T-helper 2 cell (primary cell): Measurements from ENCODE around the gene WNT7A.
"Not testable (repeated sequence)": the region's sequence is repeated elsewhere in the genome, so short reads cannot be mapped to it uniquely, and the experiment has no call there.

Experiments used
- DNase-seq, 5 experiments: peaks; one replicate each; pipeline versions ENCODE4 v3.0.0 to v3.0.0-alpha.2; 2012 to 2022

WNT7A gene

GRCh38 chr3:13865106-13865505, 14.8 kb downstream of the WNT7A start:
- no peak for DNase-seq

GRCh38 chr3:13863965-13864595, 15.8 kb downstream of the WNT7A start:
- no peak for DNase-seq

GRCh38 chr3:13863382-13863952, 16.4 kb downstream of the WNT7A start:
- DNase-seq, result no peak

GRCh38 chr3:13861461-13861860, 18.4 kb downstream of the WNT7A start:
- DNase-seq, result no peak

- no peak for DNase-seq
Measured at GRCh38 chr3:13860001-13860400, 19.9 kb downstream of the WNT7A start.

GRCh38 chr3:13858768-13859520, 20.9 kb downstream of the WNT7A start:
- no peak for DNase-seq

- DNase-seq, result no peak
Measured at GRCh38 chr3:13857702-13858380, 22.0 kb downstream of the WNT7A start.

GRCh38 chr3:13856628-13857027, 23.2 kb downstream of the WNT7A start:
- DNase-seq, result not testable (repeated sequence)

- DNase-seq, result no peak
Measured at GRCh38 chr3:13856006-13856405, 23.9 kb downstream of the WNT7A start.

GRCh38 chr3:13854492-13854891, 25.4 kb downstream of the WNT7A start:
- no peak for DNase-seq

- DNase-seq, result no peak
Measured at GRCh38 chr3:13853978-13854296, 25.9 kb downstream of the WNT7A start.

- DNase-seq, result no peak
Measured at GRCh38 chr3:13853256-13853977, 26.5 kb downstream of the WNT7A start.

GRCh38 chr3:13852638-13853009, 27.2 kb downstream of the WNT7A start:
- DNase-seq, result no peak

GRCh38 chr3:13851997-13852637, 27.8 kb downstream of the WNT7A start:
- no peak for DNase-seq

- DNase-seq, result no peak
Measured at GRCh38 chr3:13851091-13851849, 28.6 kb downstream of the WNT7A start.

- no peak for DNase-seq
Measured at GRCh38 chr3:13850161-13850945, 29.5 kb downstream of the WNT7A start.

- DNase-seq, result no peak
Measured at GRCh38 chr3:13849018-13849417, 30.9 kb downstream of the WNT7A start.

- no peak for DNase-seq
Measured at GRCh38 chr3:13846716-13847570, 32.9 kb downstream of the WNT7A start.

- DNase-seq, result no peak
Measured at GRCh38 chr3:13846238-13846637, 33.6 kb downstream of the WNT7A start.

- no peak for DNase-seq
Measured at GRCh38 chr3:13845806-13846205, 34.1 kb downstream of the WNT7A start.
